Measurements from ENCODE around the gene IFTAP. TPM values are rescaled to one million over a fixed set of nuclear protein-coding genes. Genes with fewer than 3 reads are reported as not detected.

Gene IFTAP
- total RNA-seq, 1 experiment from 2014 or later, result 6.3 TPM

Other genes with a start within 250 kb of the IFTAP start
- gene TRAF6, start 84.2 kb upstream of the IFTAP start, total RNA-seq (2014; rRNA removed; shearing (Covaris generic)), result 4.9 and 5.7 TPM in 2 replicates
- 0.05 and 0.18 TPM in 2 replicates for gene RAG1, start 26.5 kb upstream of the IFTAP start, total RNA-seq (2014; rRNA removed; shearing (Covaris generic))
- gene RAG2, start 3.7 kb downstream of the IFTAP start, total RNA-seq (2014; rRNA removed; shearing (Covaris generic)), result not detected in 2 replicates

Measured in HT-29 (cell line).